Gastrocnemius medialis (tissue), 4 donors: ENCODE data around the gene MTRR.

Experiments used
- CTCF ChIP-seq, 5 experiments: fragments of 450-650 bp in 3 of 5; fragments of 200-600 bp in 2 of 5; sonication (generic) in 2 of 5; IDR thresholded peaks in 4 of 5; conservative IDR thresholded peaks in 1 of 5; 1 replicate in 4 of 5; 2 replicates in 1 of 5; pipeline ENCODE4 v1.5.1; 2016 to 2019; ENCODE audit warnings: antibody characterized with exemption in 5 of 5, mild to moderate bottlenecking in 3 of 5, moderate library complexity in 3 of 5
- POLR2A ChIP-seq, 2 donors: fragments of 450-650 bp; IDR thresholded peaks; one replicate each; pipeline ENCODE4 v1.6.1; 2017; ENCODE audit warnings: antibody characterized with exemption in 2 of 2, mild to moderate bottlenecking in 2 of 2, moderate library complexity in 2 of 2

- no peak for TF ChIP-seq POLR2A (IDR thresholded peaks at IDR 0.05)
- no peak for TF ChIP-seq CTCF (IDR thresholded peaks at IDR 0.05 in 4 of 5, conservative IDR thresholded peaks at IDR 0.05 in 1 of 5)
Observed at GRCh38 chr5:7842531-7842930, 26.4 kb upstream of the MTRR start.
